Mucosa of descending colon (tissue), 3 donors: Measurements from ENCODE around the gene SLC43A3. TPM values are rescaled to one million over a fixed set of nuclear protein-coding genes. Genes with fewer than 3 reads are reported as not detected.

ENCODE experiments used
- ATAC-seq: fragments of 200-7000 bp; cut with Tn5 transposase; one replicate; pipeline ENCODE4 v1.9.1; 2020; ENCODE audit warnings: mild to moderate bottlenecking, moderate library complexity
- DNase-seq, 3 donors: peaks; one replicate each; pipeline ENCODE4 v3.0.0-alpha.2; 2020
- H3K36me3 ChIP-seq: fragments of 200-600 bp; one replicate; pipeline ENCODE4 v1.8.0; 2021; ENCODE audit warnings: low read depth, mild to moderate bottlenecking
- H3K4me1 ChIP-seq: fragments of 200-600 bp; one replicate; pipeline ENCODE4 v1.8.0; 2021; ENCODE audit warnings: low read depth, mild to moderate bottlenecking
- H3K4me3 ChIP-seq: fragments of 200-600 bp; one replicate; pipeline ENCODE4 v1.8.0; 2021; ENCODE audit warnings: mild to moderate bottlenecking
- H3K9me3 ChIP-seq: fragments of 200-600 bp; one replicate; pipeline ENCODE4 v1.8.0; 2021; ENCODE audit warnings: mild to moderate bottlenecking
- CTCF ChIP-seq: fragments of 200-600 bp; IDR thresholded peaks from one replicate; pipeline ENCODE4 v1.8.0; 2022; ENCODE audit warnings: antibody characterized with exemption, mild to moderate bottlenecking
- intact Hi-C, 2 donors: fragments of 100-400 bp; cut with DNase I in 1 of 2; cut with micrococcal nuclease in 1 of 2; formaldehyde crosslinking; loops; one replicate each; pipeline versions ENCODE4 v1.11.0 to v1.11.1; 2022; cut with DNase I, micrococcal nuclease
- total RNA-seq, 3 donors: library from RNA; stranded (reverse); fragmentation: NEBNext Ultra II Directional in 2 of 3; extraction: Animal tissue kit (Norgen Biotek cat#: 25700) in 2 of 3; gene quantifications; one replicate each; pipeline versions ENCODE4 v1.2.1 to v1.2.4, GENCODE V29; 2021 to 2023
- donor health status: DM: no; HTN: no; CAD: no; lungs with moderate emphysema.
- donor health status: DM: no; HTN: no; CAD: no.
- donor health status: DM: no; HTN: yes; CAD: no.

Gene SLC43A3
- total RNA-seq, 3 donors from 2014 or later = 6.3 to 24.4 (median 16.9) TPM

GRCh38 chr11:57395905-57396623, 30.9 kb downstream of the SLC43A3 start:
- intact Hi-C loops = no loop called here

GRCh38 chr11:57394203-57394965, 32.5 kb downstream of the SLC43A3 start:
- H3K9me3 ChIP-seq = no peaks in the 10 kb centered on the region
- intact Hi-C loops = no loop called here
- H3K4me1 ChIP-seq = no peaks in the 10 kb centered on the region
- H3K4me3 ChIP-seq = no peak overlapping the region
- no peak for ATAC-seq
- no peak for DNase-seq
- H3K36me3 ChIP-seq = no peaks in the 10 kb centered on the region
- no peak for TF ChIP-seq CTCF

More at GRCh38 chr11:57395905-57396623, 30.9 kb downstream of the SLC43A3 start:
- DNase-seq = no peak
- TF ChIP-seq CTCF = no peak
- Histone ChIP-seq H3K36me3 (no peaks in the 10 kb centered on the region), H3K4me1 (no peaks in the 10 kb centered on the region), H3K9me3 (no peaks in the 10 kb centered on the region), H3K4me3 (no peak overlapping the region)
- ATAC-seq = no peak

GRCh38 chr11:57392763-57393105, 34.2 kb downstream of the SLC43A3 start:
- intact Hi-C loops = no loop called here

GRCh38 chr11:57392066-57392762, 34.7 kb downstream of the SLC43A3 start:
- no peaks in the 10 kb centered on the region for H3K36me3 ChIP-seq
- no peak for TF ChIP-seq CTCF
- no peak overlapping the region for H3K4me3 ChIP-seq
- no peak for ATAC-seq
- no peak for DNase-seq
- H3K9me3 ChIP-seq = no peaks in the 10 kb centered on the region
- no peaks in the 10 kb centered on the region for H3K4me1 ChIP-seq
- intact Hi-C loops = no loop called here

More at GRCh38 chr11:57392763-57393105, 34.2 kb downstream of the SLC43A3 start:
- TF ChIP-seq CTCF = no peak
- ATAC-seq (no peak), DNase-seq (no peak)
- H3K4me3 ChIP-seq = no peak overlapping the region
- no peaks in the 10 kb centered on the region for H3K4me1 ChIP-seq
- H3K36me3 ChIP-seq = no peaks in the 10 kb centered on the region
- no peaks in the 10 kb centered on the region for H3K9me3 ChIP-seq

GRCh38 chr11:57391539-57391938, 35.4 kb downstream of the SLC43A3 start:
- Histone ChIP-seq H3K9me3 (no peaks in the 10 kb centered on the region), H3K4me1 (no peaks in the 10 kb centered on the region), H3K4me3 (no peak overlapping the region), H3K36me3 (no peaks in the 10 kb centered on the region)
- ATAC-seq (no peak), DNase-seq (no peak)
- no peak for TF ChIP-seq CTCF
- intact Hi-C loops = no loop called here
